Glutamatergic neuron (in vitro differentiated cells): ENCODE results near the gene GNAT3. TPM values are rescaled to one million over a fixed set of nuclear protein-coding genes. Genes with fewer than 3 reads are reported as not detected.

Source experiments
- DNase-seq: peaks from one replicate; pipeline ENCODE4 v3.0.0; 2022
- H3K27ac Mint-ChIP-seq: one replicate; pipeline ENCODE4 v1.8.0; 2020; ENCODE audit warnings: mild to moderate bottlenecking, mixed read lengths, inconsistent platforms; ENCODE audit not compliant: unreplicated experiment
- H3K27me3 Mint-ChIP-seq: one replicate; pipeline ENCODE4 v1.8.0; 2020; ENCODE audit warnings: mild to moderate bottlenecking, moderate library complexity, mixed read lengths, inconsistent platforms; ENCODE audit not compliant: unreplicated experiment
- H3K36me3 Mint-ChIP-seq: one replicate; pipeline ENCODE4 v1.8.0; 2020; ENCODE audit warnings: mild to moderate bottlenecking, mixed read lengths, inconsistent platforms; ENCODE audit not compliant: unreplicated experiment
- H3K4me1 Mint-ChIP-seq: one replicate; pipeline ENCODE4 v1.8.0; 2020; ENCODE audit warnings: mild to moderate bottlenecking, low read depth, mixed read lengths, inconsistent platforms; ENCODE audit not compliant: unreplicated experiment
- H3K4me3 Mint-ChIP-seq: one replicate; pipeline ENCODE4 v1.8.0; 2020; ENCODE audit warnings: mild to moderate bottlenecking, mixed read lengths, inconsistent platforms; ENCODE audit not compliant: unreplicated experiment
- H3K9me3 Mint-ChIP-seq: one replicate; pipeline ENCODE4 v1.8.0; 2020; ENCODE audit warnings: mild to moderate bottlenecking, moderate library complexity, mixed read lengths, inconsistent platforms; ENCODE audit not compliant: unreplicated experiment
- total RNA-seq: library from RNA; stranded (reverse); fragmentation: NEBNext Ultra II Directional; extraction: Animal tissue kit (Norgen Biotek cat#: 25700); gene quantifications from one replicate; pipeline ENCODE4 v1.2.1, GENCODE V29; 2021; ENCODE audit not compliant: unreplicated experiment
- TF ChIP-seq, protein P1 (sequence below): fragments of 200-600 bp; sonication (generic); IDR thresholded peaks from one replicate; pipeline ENCODE4 v1.5.0; 2021; ENCODE audit not compliant: partially characterized antibody, unreplicated experiment

Gene GNAT3
- total RNA-seq, 1 donor from 2014 or later = 2.0 TPM

DNA sequence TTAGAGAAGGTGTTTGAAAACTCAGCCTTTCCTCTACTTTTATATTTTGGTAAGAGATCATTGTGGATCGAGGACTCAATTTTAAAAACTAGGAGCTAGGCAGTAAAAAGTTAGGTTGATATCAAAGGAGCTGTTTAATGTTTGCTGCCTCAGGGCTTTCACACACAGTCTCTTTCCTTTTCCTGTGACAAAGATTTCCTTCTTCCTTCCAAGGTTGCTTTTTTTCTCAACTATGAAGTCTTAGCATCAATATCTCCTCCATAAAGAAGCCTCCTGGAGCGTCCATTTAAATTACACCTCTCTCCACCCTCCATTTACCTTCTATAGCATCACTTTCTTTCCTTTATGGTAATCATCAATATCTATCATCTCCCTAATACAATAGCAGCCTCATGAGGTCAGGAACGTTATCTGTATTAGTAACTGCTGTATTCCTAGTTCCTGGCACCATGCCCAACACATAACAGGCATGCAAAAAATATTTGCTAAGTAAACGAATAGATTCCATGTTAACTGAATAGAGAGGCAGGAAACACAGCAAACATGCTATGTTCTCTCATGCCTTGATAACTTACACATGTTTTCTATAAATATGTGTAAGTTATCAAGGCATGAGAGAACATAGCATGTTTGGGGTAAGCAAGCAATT lies 48.5 kb downstream of the GNAT3 start:
- TF ChIP-seq, protein P1, sequence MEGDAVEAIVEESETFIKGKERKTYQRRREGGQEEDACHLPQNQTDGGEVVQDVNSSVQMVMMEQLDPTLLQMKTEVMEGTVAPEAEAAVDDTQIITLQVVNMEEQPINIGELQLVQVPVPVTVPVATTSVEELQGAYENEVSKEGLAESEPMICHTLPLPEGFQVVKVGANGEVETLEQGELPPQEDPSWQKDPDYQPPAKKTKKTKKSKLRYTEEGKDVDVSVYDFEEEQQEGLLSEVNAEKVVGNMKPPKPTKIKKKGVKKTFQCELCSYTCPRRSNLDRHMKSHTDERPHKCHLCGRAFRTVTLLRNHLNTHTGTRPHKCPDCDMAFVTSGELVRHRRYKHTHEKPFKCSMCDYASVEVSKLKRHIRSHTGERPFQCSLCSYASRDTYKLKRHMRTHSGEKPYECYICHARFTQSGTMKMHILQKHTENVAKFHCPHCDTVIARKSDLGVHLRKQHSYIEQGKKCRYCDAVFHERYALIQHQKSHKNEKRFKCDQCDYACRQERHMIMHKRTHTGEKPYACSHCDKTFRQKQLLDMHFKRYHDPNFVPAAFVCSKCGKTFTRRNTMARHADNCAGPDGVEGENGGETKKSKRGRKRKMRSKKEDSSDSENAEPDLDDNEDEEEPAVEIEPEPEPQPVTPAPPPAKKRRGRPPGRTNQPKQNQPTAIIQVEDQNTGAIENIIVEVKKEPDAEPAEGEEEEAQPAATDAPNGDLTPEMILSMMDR = no peak
- H3K4me3 Mint-ChIP-seq = no peak overlapping the region
- H3K4me1 Mint-ChIP-seq = peaks cover 17% of the 10 kb centered on the region
- no peaks in the 10 kb centered on the region for H3K36me3 Mint-ChIP-seq
- peaks cover 2% of the 10 kb centered on the region for H3K27me3 Mint-ChIP-seq
- peaks cover 2% of the 10 kb centered on the region for H3K9me3 Mint-ChIP-seq
- DNase-seq = no peak
- H3K27ac Mint-ChIP-seq = no peak overlapping the region

GRCh38 chr7:80460857-80461256 lies 51.0 kb downstream of the GNAT3 start:
- Mint-ChIP-seq H3K36me3 (no peaks in the 10 kb centered on the region), H3K4me1 (no peaks in the 10 kb centered on the region), H3K4me3 (no peak overlapping the region), H3K27me3 (peaks cover 2% of the 10 kb centered on the region), H3K27ac (no peak overlapping the region), H3K9me3 (peaks cover 2% of the 10 kb centered on the region)
- TF ChIP-seq, protein P1 = no peak
- DNase-seq = no peak

DNA sequence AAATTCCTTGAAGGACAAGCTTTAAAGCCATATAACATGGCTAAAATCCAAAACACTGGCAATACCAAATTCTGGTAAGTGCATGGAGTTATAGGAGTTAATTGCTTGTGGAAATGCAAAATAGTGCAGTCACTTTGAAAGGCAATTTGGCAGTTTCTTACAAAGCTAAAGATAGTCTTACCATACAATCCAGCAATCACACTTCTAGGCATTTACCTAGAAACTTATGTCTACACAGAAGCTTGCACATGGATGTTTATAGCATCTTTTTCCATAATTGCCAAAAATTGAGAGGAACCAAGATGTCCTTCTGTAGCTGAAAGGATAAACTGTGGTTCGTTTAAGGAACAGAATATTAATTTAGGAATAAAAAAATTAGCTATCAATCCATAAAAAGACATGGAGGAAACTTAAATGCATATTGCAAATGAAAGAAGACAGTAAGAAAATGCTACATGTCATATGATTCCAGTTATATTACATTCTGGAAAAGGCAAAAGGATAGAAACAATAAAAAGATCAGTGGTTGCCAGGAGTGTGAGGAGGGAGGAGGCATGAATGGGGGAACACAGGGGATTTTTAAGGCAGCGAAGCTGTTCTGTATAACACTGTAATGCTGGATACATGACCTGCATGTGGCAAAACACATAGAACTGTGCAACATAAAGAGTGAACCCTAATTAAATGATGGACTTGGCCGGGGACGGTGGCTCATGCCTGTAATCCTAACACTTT lies 51.9 kb downstream of the GNAT3 start:
- DNase-seq = no peak
- H3K27ac Mint-ChIP-seq = no peak overlapping the region
- H3K4me1 Mint-ChIP-seq = no peaks in the 10 kb centered on the region
- TF ChIP-seq, protein P1 = no peak
- H3K36me3 Mint-ChIP-seq = no peaks in the 10 kb centered on the region
- no peak overlapping the region for H3K4me3 Mint-ChIP-seq
- peaks cover 2% of the 10 kb centered on the region for H3K9me3 Mint-ChIP-seq
- peaks cover 2% of the 10 kb centered on the region for H3K27me3 Mint-ChIP-seq

GRCh38 chr7:80458822-80459725 lies 52.8 kb downstream of the GNAT3 start:
- Mint-ChIP-seq H3K9me3 (peaks cover 2% of the 10 kb centered on the region), H3K4me1 (no peaks in the 10 kb centered on the region), H3K27me3 (peaks cover 2% of the 10 kb centered on the region), H3K4me3 (no peak overlapping the region), H3K27ac (no peak overlapping the region), H3K36me3 (no peaks in the 10 kb centered on the region)
- no peak for DNase-seq
- TF ChIP-seq, protein P1 = no peak
